GM23338 (cell line): ENCODE results near the gene GAS1. TPM values are rescaled to one million over a fixed set of nuclear protein-coding genes. Genes with fewer than 3 reads are reported as not detected.

Experiments used
- ATAC-seq: fragments of 200-7000 bp; cut with Tn5 transposase; 3 replicates; pipeline ENCODE4 v1.9.1; 2020
- DNase-seq: peaks from one replicate; pipeline ENCODE4 v3.0.0-alpha.2; 2015; ENCODE audit warnings: low spot score
- H2AFZ ChIP-seq: fragments of 200-600 bp; sonication (generic); 2 replicates; pipeline ENCODE4 v1.8.0; 2016; ENCODE audit warnings: antibody characterized with exemption, mild to moderate bottlenecking, moderate library complexity
- H3F3A ChIP-seq: fragments of 200-600 bp; sonication (generic); replicated peaks from 2 replicates; pipeline ENCODE4 v1.8.0; 2017; ENCODE audit warnings: antibody characterized with exemption, mixed run types, low read depth
- H3K27ac ChIP-seq: fragments of 200-600 bp; sonication (generic); 2 replicates; pipeline ENCODE4 v1.6.1; 2016; ENCODE audit warnings: low read depth
- H3K27me3 ChIP-seq: fragments of 200-600 bp; sonication (generic); 2 replicates; pipeline ENCODE4 v1.8.0; 2016; ENCODE audit warnings: mild to moderate bottlenecking, mixed run types, moderate library complexity; ENCODE audit not compliant: insufficient read depth
- H3K36me3 ChIP-seq: fragments of 200-600 bp; sonication (generic); 2 replicates; pipeline ENCODE4 v1.8.0; 2016; ENCODE audit warnings: mild to moderate bottlenecking; ENCODE audit not compliant: insufficient read depth
- H3K4me1 ChIP-seq: fragments of 200-600 bp; sonication (generic); 2 replicates; pipeline ENCODE4 v1.8.0; 2016; ENCODE audit warnings: mild to moderate bottlenecking, moderate library complexity; ENCODE audit not compliant: insufficient read depth
- H3K4me2 ChIP-seq: fragments of 200-600 bp; sonication (generic); 2 replicates; pipeline ENCODE4 v1.7.1; 2017; ENCODE audit warnings: mixed run types
- H3K4me3 ChIP-seq: fragments of 200-600 bp; sonication (generic); 2 replicates; pipeline ENCODE4 v1.6.1; 2016; ENCODE audit warnings: mixed run types
- H3K79me2 ChIP-seq: fragments of 200-600 bp; sonication (generic); replicated peaks from 2 replicates; pipeline ENCODE4 v1.8.0; 2017; ENCODE audit warnings: mild to moderate bottlenecking; ENCODE audit not compliant: insufficient read depth
- H3K9me2 ChIP-seq: fragments of 200-600 bp; sonication (generic); 2 replicates; pipeline ENCODE4 v1.8.0; 2017; ENCODE audit not compliant: insufficient read depth
- H4K20me1 ChIP-seq: fragments of 200-600 bp; sonication (generic); replicated peaks from 2 replicates; pipeline ENCODE4 v1.8.0; 2017; ENCODE audit warnings: mild to moderate bottlenecking; ENCODE audit not compliant: insufficient read depth
- H3K27ac Mint-ChIP-seq: 2 replicates; pipeline ENCODE4 v1.8.0; 2020; ENCODE audit warnings: inconsistent platforms, mild to moderate bottlenecking, moderate library complexity, mixed read lengths
- H3K27me3 Mint-ChIP-seq: 3 replicates; pipeline ENCODE4 v1.8.0; 2022; ENCODE audit warnings: low read depth, mild to moderate bottlenecking, moderate library complexity, mixed read lengths, inconsistent platforms; ENCODE audit not compliant: insufficient read depth, poor library complexity
- H3K36me3 Mint-ChIP-seq: 3 replicates; pipeline ENCODE4 v1.8.0; 2021; ENCODE audit warnings: low read depth, mild to moderate bottlenecking, inconsistent platforms, moderate library complexity, mixed read lengths
- H3K4me1 Mint-ChIP-seq: 3 replicates; pipeline ENCODE4 v1.8.0; 2020; ENCODE audit warnings: mild to moderate bottlenecking, inconsistent platforms, mixed read lengths
- H3K4me3 Mint-ChIP-seq: 3 replicates; pipeline ENCODE4 v1.8.0; 2021; ENCODE audit warnings: moderate library complexity, mild to moderate bottlenecking, inconsistent platforms, mixed read lengths
- H3K9me3 Mint-ChIP-seq: 3 replicates; pipeline ENCODE4 v1.8.0; 2020; ENCODE audit warnings: moderate library complexity, mild to moderate bottlenecking, inconsistent platforms, mixed read lengths
- CREB1 ChIP-seq: fragments of 250-450 bp; sonication (Bioruptor Pico); IDR thresholded peaks from 2 replicates; pipeline ENCODE4 v1.5.0; 2020; ENCODE audit warnings: low read depth, mild to moderate bottlenecking, moderate library complexity
- EZH2 ChIP-seq: fragments of 200-600 bp; sonication (generic); IDR thresholded peaks from one replicate; pipeline ENCODE4 v1.8.0; 2017; ENCODE audit warnings: antibody characterized with exemption, mild to moderate bottlenecking, low read depth; ENCODE audit not compliant: unreplicated experiment
- EZH2phosphoT487 ChIP-seq: fragments of 200-600 bp; sonication (generic); IDR thresholded peaks from one replicate; pipeline ENCODE4 v1.8.1; 2018; ENCODE audit warnings: antibody characterized with exemption; ENCODE audit not compliant: unreplicated experiment
- JUNB ChIP-seq: IDR thresholded peaks from one replicate; pipeline ENCODE4 v1.6.1; 2016; ENCODE audit warnings: antibody characterized with exemption; ENCODE audit not compliant: unreplicated experiment
- NANOG ChIP-seq: IDR thresholded peaks from 2 replicates; pipeline ENCODE4 v1.6.1; 2016; ENCODE audit warnings: antibody characterized with exemption, borderline replicate concordance
- POLR2AphosphoS5 ChIP-seq: IDR thresholded peaks from 2 replicates; pipeline ENCODE4 v1.6.1; 2016; ENCODE audit warnings: antibody characterized with exemption, low read depth
- STAT1 ChIP-seq: IDR thresholded peaks from one replicate; pipeline ENCODE4 v1.6.1; 2016; ENCODE audit warnings: antibody characterized with exemption; ENCODE audit not compliant: unreplicated experiment
- ZNF114 ChIP-seq: fragments of 250-450 bp; sonication (Bioruptor Pico); IDR thresholded peaks from 2 replicates; pipeline ENCODE4 v1.5.0; 2020; ENCODE audit warnings: mild to moderate bottlenecking, moderate library complexity
- ZNF331 ChIP-seq: fragments of 250-450 bp; sonication (Bioruptor Pico); IDR thresholded peaks from 2 replicates; pipeline ENCODE4 v1.5.0; 2020; ENCODE audit warnings: low read depth, mild to moderate bottlenecking, moderate library complexity
- polyA plus RNA-seq: library from polyadenylated mRNA; unstranded; fragments of >200 nt; fragmentation: Nextera tagmentation; extraction: Ambion mirVana; gene quantifications from 2 replicates; pipeline ENCODE4 v1.2.1, GENCODE V29; 2016
- total RNA-seq: library from RNA; depleted of rRNA; stranded (reverse); fragments of >200 nt; shearing (Covaris generic); gene quantifications from 2 replicates; pipeline ENCODE4 v1.2.3, GENCODE V29; 2014
- TF ChIP-seq, protein P1 (sequence below): IDR thresholded peaks from one replicate; pipeline ENCODE4 v1.6.1; 2018; ENCODE audit warnings: antibody characterized with exemption; ENCODE audit not compliant: unreplicated experiment
- TF ChIP-seq, protein P2 (sequence below), 2 experiments: fragments of 200-600 bp in 1 of 2; sonication (generic) in 1 of 2; conservative IDR thresholded peaks; 2 replicates each; pipeline versions ENCODE4 v1.5.1 to v1.6.1; 2016 to 2017; ENCODE audit warnings: antibody characterized with exemption in 2 of 2, low read depth in 2 of 2, mild to moderate bottlenecking in 2 of 2, moderate library complexity in 1 of 2
- TF ChIP-seq, protein P3 (sequence below): fragments of 250-450 bp; sonication (Bioruptor Pico); IDR thresholded peaks from 2 replicates; pipeline ENCODE4 v1.5.0; 2020; ENCODE audit warnings: mild to moderate bottlenecking, moderate library complexity
- TF ChIP-seq, protein P4 (sequence below): IDR thresholded peaks from 2 replicates; pipeline ENCODE4 v1.6.1; 2016; ENCODE audit warnings: antibody characterized with exemption

GAS1 gene
- total and polyA plus RNA-seq, 2 experiments from 2014 or later = 1.4 to 7.7 TPM

DNA sequence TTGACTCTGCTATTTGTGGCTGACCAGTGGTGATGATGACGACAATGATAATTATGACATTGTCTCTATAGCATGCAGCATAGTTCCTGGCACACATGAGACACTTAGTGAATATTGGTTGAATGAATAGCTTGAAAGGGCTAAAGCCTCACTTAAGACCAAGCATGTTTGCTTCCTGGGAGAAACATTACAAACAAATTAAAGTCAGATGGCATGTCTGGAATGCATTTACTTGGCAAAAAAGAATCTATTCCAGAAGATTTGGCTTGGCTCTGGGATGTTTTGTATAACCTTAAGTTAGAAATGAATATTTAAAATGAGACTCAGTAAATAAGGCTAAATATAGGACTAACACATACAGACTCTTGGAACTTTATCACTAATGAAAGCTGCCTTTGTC, 21.6 kb downstream of the GAS1 start (continued):
- no peak for TF ChIP-seq EZH2phosphoT487
- TF ChIP-seq ZNF114 (CRISPR knock-in tag) = no peak
- TF ChIP-seq STAT1 = no peak
- no peak for TF ChIP-seq JUNB

DNA sequence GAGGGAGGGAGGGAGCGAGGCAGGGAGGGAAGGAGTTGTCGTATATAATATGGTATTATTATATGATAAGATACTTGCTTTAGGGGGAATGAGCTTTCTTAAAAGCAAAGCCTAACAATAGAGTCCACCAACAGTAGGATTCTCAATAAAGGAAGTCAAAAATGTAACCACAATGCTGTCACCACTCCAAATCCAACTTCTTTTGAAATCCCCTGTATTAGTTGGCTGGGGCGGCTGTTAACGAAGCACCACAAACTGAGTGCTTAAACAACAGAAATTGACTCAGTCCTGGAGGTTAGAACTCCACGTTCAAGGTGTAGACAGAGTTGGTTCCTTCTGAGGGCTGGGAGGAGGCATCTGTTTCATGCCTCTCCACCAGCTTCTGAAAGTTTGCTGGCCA, 23.1 kb downstream of the GAS1 start:
- H3K4me3 ChIP-seq = no peak overlapping the region
- ATAC-seq (no peak), DNase-seq (no peak)
- peaks cover 2% of the 10 kb centered on the region for H3K27me3 Mint-ChIP-seq
- no peaks in the 10 kb centered on the region for H3F3A ChIP-seq
- H3K4me1 ChIP-seq = no peaks in the 10 kb centered on the region
- no peak overlapping the region for H3K4me2 ChIP-seq
- no peaks in the 10 kb centered on the region; the same call in 2 of the 3 replicates for H3K9me3 Mint-ChIP-seq
- H3K27ac ChIP-seq = no peak overlapping the region
- H3K4me3 Mint-ChIP-seq = no peak overlapping the region
- H3K36me3 Mint-ChIP-seq = no peaks in the 10 kb centered on the region; the same call in 2 of the 3 replicates
- peaks cover 11% of the 10 kb centered on the region for H3K4me1 Mint-ChIP-seq
- H3K27me3 ChIP-seq = no peaks in the 10 kb centered on the region
- H3K27ac Mint-ChIP-seq = no peak overlapping the region
- no peaks in the 10 kb centered on the region for H4K20me1 ChIP-seq
- TF ChIP-seq, protein P1, sequence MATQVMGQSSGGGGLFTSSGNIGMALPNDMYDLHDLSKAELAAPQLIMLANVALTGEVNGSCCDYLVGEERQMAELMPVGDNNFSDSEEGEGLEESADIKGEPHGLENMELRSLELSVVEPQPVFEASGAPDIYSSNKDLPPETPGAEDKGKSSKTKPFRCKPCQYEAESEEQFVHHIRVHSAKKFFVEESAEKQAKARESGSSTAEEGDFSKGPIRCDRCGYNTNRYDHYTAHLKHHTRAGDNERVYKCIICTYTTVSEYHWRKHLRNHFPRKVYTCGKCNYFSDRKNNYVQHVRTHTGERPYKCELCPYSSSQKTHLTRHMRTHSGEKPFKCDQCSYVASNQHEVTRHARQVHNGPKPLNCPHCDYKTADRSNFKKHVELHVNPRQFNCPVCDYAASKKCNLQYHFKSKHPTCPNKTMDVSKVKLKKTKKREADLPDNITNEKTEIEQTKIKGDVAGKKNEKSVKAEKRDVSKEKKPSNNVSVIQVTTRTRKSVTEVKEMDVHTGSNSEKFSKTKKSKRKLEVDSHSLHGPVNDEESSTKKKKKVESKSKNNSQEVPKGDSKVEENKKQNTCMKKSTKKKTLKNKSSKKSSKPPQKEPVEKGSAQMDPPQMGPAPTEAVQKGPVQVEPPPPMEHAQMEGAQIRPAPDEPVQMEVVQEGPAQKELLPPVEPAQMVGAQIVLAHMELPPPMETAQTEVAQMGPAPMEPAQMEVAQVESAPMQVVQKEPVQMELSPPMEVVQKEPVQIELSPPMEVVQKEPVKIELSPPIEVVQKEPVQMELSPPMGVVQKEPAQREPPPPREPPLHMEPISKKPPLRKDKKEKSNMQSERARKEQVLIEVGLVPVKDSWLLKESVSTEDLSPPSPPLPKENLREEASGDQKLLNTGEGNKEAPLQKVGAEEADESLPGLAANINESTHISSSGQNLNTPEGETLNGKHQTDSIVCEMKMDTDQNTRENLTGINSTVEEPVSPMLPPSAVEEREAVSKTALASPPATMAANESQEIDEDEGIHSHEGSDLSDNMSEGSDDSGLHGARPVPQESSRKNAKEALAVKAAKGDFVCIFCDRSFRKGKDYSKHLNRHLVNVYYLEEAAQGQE = no peak
- TF ChIP-seq EZH2phosphoT487 (no peak), ZNF331 (no peak), STAT1 (no peak), ZNF114 (CRISPR knock-in tag) (no peak), POLR2AphosphoS5 (no peak), EZH2 (no peak), NANOG (no peak), CREB1 (no peak), JUNB (no peak)
- TF ChIP-seq, protein P2, sequence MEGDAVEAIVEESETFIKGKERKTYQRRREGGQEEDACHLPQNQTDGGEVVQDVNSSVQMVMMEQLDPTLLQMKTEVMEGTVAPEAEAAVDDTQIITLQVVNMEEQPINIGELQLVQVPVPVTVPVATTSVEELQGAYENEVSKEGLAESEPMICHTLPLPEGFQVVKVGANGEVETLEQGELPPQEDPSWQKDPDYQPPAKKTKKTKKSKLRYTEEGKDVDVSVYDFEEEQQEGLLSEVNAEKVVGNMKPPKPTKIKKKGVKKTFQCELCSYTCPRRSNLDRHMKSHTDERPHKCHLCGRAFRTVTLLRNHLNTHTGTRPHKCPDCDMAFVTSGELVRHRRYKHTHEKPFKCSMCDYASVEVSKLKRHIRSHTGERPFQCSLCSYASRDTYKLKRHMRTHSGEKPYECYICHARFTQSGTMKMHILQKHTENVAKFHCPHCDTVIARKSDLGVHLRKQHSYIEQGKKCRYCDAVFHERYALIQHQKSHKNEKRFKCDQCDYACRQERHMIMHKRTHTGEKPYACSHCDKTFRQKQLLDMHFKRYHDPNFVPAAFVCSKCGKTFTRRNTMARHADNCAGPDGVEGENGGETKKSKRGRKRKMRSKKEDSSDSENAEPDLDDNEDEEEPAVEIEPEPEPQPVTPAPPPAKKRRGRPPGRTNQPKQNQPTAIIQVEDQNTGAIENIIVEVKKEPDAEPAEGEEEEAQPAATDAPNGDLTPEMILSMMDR (conservative IDR thresholded peaks at IDR 0.05; ENCODE audit: low read depth in 2 of 2) = no peak
- TF ChIP-seq, protein P3, sequence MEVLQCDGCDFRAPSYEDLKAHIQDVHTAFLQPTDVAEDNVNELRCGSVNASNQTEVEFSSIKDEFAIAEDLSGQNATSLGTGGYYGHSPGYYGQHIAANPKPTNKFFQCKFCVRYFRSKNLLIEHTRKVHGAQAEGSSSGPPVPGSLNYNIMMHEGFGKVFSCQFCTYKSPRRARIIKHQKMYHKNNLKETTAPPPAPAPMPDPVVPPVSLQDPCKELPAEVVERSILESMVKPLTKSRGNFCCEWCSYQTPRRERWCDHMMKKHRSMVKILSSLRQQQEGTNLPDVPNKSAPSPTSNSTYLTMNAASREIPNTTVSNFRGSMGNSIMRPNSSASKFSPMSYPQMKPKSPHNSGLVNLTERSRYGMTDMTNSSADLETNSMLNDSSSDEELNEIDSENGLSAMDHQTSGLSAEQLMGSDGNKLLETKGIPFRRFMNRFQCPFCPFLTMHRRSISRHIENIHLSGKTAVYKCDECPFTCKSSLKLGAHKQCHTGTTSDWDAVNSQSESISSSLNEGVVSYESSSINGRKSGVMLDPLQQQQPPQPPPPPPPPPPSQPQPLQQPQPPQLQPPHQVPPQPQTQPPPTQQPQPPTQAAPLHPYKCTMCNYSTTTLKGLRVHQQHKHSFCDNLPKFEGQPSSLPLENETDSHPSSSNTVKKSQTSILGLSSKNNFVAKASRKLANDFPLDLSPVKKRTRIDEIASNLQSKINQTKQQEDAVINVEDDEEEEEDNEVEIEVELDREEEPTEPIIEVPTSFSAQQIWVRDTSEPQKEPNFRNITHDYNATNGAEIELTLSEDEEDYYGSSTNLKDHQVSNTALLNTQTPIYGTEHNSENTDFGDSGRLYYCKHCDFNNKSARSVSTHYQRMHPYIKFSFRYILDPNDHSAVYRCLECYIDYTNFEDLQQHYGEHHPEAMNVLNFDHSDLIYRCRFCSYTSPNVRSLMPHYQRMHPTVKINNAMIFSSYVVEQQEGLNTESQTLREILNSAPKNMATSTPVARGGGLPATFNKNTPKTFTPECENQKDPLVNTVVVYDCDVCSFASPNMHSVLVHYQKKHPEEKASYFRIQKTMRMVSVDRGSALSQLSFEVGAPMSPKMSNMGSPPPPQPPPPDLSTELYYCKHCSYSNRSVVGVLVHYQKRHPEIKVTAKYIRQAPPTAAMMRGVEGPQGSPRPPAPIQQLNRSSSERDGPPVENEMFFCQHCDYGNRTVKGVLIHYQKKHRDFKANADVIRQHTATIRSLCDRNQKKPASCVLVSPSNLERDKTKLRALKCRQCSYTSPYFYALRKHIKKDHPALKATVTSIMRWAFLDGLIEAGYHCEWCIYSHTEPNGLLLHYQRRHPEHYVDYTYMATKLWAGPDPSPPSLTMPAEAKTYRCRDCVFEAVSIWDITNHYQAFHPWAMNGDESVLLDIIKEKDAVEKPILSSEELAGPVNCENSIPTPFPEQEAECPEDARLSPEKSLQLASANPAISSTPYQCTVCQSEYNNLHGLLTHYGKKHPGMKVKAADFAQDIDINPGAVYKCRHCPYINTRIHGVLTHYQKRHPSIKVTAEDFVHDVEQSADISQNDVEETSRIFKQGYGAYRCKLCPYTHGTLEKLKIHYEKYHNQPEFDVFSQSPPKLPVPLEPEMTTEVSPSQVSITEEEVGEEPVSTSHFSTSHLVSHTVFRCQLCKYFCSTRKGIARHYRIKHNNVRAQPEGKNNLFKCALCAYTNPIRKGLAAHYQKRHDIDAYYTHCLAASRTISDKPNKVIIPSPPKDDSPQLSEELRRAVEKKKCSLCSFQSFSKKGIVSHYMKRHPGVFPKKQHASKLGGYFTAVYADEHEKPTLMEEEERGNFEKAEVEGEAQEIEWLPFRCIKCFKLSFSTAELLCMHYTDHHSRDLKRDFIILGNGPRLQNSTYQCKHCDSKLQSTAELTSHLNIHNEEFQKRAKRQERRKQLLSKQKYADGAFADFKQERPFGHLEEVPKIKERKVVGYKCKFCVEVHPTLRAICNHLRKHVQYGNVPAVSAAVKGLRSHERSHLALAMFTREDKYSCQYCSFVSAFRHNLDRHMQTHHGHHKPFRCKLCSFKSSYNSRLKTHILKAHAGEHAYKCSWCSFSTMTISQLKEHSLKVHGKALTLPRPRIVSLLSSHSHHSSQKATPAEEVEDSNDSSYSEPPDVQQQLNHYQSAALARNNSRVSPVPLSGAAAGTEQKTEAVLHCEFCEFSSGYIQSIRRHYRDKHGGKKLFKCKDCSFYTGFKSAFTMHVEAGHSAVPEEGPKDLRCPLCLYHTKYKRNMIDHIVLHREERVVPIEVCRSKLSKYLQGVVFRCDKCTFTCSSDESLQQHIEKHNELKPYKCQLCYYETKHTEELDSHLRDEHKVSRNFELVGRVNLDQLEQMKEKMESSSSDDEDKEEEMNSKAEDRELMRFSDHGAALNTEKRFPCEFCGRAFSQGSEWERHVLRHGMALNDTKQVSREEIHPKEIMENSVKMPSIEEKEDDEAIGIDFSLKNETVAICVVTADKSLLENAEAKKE (CRISPR knock-in tag) = no peak
- TF ChIP-seq, protein P4, sequence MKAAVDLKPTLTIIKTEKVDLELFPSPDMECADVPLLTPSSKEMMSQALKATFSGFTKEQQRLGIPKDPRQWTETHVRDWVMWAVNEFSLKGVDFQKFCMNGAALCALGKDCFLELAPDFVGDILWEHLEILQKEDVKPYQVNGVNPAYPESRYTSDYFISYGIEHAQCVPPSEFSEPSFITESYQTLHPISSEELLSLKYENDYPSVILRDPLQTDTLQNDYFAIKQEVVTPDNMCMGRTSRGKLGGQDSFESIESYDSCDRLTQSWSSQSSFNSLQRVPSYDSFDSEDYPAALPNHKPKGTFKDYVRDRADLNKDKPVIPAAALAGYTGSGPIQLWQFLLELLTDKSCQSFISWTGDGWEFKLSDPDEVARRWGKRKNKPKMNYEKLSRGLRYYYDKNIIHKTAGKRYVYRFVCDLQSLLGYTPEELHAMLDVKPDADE = no peak
- no peak overlapping the region for H2AFZ ChIP-seq
- H3K36me3 ChIP-seq = no peaks in the 10 kb centered on the region
- H3K79me2 ChIP-seq = no peaks in the 10 kb centered on the region
- H3K9me2 ChIP-seq = no peaks in the 10 kb centered on the region
